Measurements from ENCODE around the gene NKAIN2.

- TF ChIP-seq CTCF (IDR thresholded peaks at IDR 0.05) = no peak
- no peak for TF ChIP-seq ZFX (IDR thresholded peaks at IDR 0.05; ENCODE audit: borderline replicate concordance)
Observed at GRCh38 chr6:124793398-124793797, 989.7 kb downstream of the NKAIN2 start.

All from 22Rv1 (cell line).